ENCODE measurements around the gene PLA2G4E.

DNA sequence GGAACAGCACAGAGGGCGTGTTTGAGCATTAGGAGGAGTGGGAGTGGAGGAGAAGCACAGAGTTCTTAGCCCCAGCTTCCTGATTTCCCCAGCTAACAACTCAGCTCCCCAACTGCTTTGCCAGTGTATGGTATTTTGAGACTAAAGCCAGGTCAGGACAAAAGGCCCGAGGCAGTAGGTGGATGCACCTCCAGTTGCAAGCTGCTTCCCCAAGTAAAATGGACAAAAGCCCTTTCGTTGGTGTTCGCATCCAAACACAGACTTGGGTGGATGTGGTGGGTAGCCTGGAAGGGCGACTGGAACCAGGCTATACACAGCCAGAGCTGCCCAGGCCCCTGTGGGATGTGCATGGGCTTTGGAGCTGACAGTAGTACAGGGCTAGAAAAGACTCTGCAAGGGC is 36.2 kb downstream of the PLA2G4E start:
- TF ChIP-seq, protein P1, sequence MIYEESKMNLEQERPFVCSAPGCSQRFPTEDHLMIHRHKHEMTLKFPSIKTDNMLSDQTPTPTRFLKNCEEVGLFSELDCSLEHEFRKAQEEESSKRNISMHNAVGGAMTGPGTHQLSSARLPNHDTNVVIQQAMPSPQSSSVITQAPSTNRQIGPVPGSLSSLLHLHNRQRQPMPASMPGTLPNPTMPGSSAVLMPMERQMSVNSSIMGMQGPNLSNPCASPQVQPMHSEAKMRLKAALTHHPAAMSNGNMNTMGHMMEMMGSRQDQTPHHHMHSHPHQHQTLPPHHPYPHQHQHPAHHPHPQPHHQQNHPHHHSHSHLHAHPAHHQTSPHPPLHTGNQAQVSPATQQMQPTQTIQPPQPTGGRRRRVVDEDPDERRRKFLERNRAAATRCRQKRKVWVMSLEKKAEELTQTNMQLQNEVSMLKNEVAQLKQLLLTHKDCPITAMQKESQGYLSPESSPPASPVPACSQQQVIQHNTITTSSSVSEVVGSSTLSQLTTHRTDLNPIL (CRISPR knock-in tag; IDR thresholded peaks at IDR 0.05; ENCODE audit: low read depth): no peak
- TF ChIP-seq ARNTL (CRISPR knock-in tag; IDR thresholded peaks at IDR 0.05; ENCODE audit: borderline replicate concordance, low read depth) (no peak), SNAI2 (CRISPR knock-in tag; IDR thresholded peaks at IDR 0.05) (no peak), TOX (CRISPR knock-in tag; IDR thresholded peaks at IDR 0.05; ENCODE audit: borderline replicate concordance) (no peak)
- TF ChIP-seq, protein P2, sequence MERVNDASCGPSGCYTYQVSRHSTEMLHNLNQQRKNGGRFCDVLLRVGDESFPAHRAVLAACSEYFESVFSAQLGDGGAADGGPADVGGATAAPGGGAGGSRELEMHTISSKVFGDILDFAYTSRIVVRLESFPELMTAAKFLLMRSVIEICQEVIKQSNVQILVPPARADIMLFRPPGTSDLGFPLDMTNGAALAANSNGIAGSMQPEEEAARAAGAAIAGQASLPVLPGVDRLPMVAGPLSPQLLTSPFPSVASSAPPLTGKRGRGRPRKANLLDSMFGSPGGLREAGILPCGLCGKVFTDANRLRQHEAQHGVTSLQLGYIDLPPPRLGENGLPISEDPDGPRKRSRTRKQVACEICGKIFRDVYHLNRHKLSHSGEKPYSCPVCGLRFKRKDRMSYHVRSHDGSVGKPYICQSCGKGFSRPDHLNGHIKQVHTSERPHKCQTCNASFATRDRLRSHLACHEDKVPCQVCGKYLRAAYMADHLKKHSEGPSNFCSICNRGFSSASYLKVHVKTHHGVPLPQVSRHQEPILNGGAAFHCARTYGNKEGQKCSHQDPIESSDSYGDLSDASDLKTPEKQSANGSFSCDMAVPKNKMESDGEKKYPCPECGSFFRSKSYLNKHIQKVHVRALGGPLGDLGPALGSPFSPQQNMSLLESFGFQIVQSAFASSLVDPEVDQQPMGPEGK (CRISPR knock-in tag; IDR thresholded peaks at IDR 0.05; ENCODE audit: borderline replicate concordance): no peak
